Activated T-cell treated with anti-CD3 and anti-CD28 coated beads for 4 hours (primary cell): ENCODE data around the gene BRCA2.
A peak's percentile ranks its signal among the peaks of the same experiment; 100 is the strongest.

Experiments
- DNase-seq: peaks from one replicate; pipeline ENCODE4 v3.0.0-alpha.2; 2020

The BRCA2 gene

DNA sequence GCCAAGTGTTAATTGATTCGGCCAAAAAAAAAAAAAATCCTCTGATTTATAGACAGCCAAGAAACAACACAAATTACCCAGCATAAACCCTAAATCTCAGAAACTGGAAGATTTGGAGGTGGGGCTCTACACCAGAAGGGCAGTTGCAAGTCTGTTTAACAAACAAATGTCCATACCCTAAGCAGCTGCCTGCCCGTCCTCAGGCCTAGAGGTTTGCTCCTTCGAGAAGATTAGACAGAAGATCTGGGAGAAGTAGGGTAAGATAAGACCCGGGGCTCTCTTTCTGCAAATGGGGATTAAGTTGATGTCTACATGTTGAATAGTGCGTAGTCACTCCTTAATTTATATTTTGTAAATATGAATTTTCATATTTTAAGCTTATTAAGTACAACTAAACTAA, 116.1 kb downstream of the BRCA2 start:
- DNase-seq = no peak

DNA sequence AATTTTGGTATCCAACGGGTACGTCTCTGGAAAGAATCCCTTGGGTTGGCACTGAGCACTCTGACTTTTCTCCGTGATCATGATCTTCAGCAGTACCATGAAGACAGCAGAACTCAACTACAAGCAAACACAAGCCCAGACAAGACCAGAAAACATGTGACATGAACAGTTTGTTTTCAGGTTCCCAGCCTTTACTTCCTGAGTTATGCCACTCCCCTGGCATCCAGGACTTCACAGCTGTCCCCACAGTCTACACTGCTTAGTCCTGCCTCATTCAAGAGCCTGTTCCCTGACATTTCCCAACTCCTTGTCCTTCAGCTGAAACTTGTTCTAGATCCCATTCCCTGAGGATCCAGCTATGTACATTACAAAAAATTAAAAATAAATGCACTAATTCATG, 117.5 kb downstream of the BRCA2 start:
- no peak for DNase-seq

DNA sequence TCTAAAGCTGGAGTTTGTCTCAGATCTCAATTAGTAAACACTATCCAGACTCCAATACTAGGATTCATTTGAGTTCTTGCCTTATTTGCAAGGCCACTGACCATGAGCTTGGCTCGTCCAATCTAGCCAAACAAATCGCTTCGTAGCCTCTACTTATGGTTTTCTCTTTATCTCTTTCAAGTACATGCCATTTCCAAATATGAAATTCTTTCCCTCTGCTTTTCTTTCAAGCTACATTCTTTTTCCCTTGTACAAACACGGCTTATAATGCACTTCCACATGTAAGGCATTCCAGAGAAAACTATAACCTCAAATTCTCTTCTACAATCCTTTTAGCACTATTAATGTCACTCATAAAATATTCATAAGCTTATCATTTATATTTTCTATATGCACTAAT, 123.6 kb downstream of the BRCA2 start:
- DNase-seq = no peak

DNA sequence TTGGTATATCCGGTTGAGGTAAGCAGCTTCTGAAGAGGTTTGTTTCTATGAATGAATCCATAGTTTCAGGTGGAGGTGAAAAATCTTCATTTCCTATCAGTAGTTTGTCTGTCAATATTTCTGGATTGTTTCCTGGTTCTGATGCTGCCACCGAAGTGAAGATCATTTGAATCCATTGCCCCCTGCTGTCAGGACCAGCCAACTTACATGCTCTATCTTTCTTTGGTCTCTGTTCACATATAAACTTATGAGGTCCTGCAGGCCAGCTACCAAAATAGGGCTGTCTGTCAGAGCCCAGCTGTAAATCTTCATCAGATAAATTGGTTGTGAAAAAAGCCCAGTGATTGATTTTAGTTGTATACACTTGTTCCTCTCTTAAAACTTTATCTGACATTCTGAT, 127.8 kb downstream of the BRCA2 start:
- DNase-seq = peak; percentile 13

DNA sequence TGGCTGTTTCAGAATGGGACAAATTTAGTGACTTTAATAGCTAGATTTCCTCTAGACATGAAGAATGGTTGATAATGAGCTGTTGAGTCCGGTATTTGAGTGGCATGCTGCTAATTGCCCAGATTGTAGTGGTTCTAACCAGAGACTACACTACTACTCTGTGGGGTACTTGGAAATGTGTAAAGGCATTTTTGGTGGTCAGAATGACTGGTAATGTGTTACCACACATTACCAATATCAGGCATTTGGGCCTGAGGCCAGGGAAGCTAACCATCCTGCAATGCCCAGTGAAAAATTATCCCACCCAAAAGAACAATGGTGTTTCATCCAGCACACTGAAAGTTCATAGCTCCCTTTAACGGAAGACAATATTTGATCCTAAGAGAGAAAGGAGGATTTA, 130.2 kb downstream of the BRCA2 start:
- DNase-seq = no peak

DNA sequence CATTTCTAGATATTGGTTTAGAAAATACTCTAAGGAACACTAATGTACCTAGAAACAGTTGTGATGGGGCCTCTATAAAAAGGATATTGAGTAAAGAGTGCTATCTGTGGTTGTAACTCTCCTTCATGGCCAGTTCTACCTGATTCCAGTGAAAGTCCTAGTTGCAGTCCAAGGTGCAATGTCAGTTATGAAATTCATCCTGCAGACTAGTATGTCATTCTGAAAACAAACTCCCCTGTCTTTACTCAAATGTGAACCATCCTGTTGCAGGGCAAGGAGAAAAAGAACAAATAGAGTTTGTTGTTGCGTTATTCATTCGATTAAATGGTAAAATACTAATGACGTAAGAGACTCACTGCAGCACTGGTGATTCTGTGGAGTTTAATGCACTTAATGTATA, 130.9 kb downstream of the BRCA2 start:
- no peak for DNase-seq

DNA sequence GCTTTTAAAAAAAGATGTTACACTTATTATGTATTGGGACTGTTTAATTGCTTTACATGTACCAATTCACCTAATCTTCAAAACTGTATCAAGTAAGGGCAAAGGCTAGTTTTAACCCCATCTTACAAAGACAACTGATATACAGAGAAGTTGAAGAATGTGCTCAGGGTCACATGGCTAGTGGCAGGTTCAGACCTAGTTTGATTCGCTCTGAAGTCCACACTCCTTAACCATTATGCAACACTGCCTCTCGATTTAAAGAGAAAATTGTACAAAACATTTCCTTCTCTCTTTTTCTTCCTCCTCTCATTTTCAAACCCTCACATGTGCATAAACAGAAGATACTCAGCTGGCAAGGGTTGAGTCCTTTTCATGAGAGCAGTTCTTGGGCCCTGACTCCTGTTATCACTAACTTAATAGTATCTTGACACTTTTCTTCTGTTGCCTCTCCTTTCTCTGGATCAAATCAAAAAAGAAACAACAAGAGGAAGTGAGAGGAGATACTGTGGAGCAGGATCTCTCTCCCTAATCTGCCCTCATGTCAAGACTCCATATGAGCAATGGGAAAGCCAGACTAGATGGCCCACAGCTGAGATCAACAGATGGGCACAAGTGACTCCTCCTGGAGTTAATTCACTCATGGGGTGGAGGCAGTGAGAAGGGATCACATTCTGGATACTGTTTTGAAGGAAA, 131.6 kb downstream of the BRCA2 start:
- DNase-seq = no peak

DNA sequence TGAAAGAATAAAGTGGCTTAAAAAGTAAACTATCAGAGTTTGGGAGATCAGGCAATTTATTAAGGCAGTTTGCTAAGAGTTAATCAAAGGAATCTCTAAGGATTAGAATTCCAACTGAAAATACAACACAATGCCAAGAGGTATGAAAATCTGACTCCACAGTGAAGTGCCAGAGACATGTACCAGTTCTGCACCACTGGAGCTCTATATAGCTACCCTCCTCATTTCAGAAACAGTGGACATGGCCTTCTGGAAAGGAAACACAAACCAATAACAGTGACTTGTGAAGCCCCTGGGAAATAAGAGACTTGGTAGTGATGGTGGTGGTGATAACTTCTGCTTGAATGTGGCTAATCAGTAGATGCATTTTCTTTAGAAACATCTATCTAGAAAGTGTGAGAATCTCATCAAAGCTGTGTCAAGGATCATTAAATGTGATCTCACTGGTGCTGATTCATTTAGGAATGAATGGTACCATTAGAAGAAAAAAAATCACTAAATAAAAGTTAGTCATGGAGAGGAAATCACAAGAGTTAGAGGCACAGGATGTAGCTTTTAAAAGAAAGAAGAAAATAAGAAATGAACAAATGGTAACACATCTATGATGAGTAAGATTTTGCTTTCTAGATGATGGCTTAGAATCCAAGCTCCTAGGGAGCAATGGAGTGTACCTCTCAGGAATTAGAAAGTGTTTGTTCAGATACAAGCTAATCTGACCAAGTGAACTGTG, 132.8 kb downstream of the BRCA2 start:
- DNase-seq = no peak

DNA sequence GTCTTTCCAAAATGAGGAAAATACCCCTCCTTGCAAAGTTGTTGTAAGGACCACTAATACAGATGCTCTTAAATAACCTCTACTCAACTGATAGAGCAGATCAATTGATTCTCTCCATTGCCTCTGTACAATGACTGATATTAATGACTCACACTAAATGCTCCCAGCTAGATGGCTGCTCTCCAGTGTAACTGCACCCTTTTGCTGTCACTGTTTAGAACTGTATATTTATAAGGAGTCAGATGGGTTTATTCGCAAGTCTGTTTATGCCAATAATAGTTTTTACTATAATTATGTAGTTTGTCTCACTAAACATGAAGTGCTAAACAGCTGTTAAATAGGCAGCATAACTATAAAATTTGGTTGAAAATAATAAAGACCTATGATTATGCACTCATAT, 133.7 kb downstream of the BRCA2 start:
- DNase-seq = no peak
